HepG2 (cell line): ENCODE data around the gene SLC22A4. TPM values are rescaled to one million over a fixed set of nuclear protein-coding genes. Genes with fewer than 3 reads are reported as not detected.

Experiments
- ATAC-seq: fragments of 200-7000 bp; cut with Tn5 transposase; 3 replicates; pipeline ENCODE4 v1.9.1; 2020; ENCODE audit warnings: mild to moderate bottlenecking, moderate library complexity
- BruUV-seq: library from RNA; stranded (reverse); fragments of 400-500 nt; replicated peaks from 2 replicates; lab custom pipeline; 2021; lab: Mats Ljungman, UMichigan
- CTCF ChIA-PET: fragments of 300-600 bp; formaldehyde crosslinking; extraction: SDS; loops from one replicate; lab custom pipeline; 2021; ENCODE audit warnings: low total read pairs, inconsistent platforms, low intra/inter-chr PET ratio; lab: Yijun Ruan, JAX
- POLR2A ChIA-PET: fragments of 350-600 bp; sonication (Branson Sonifier 250); formaldehyde crosslinking; loops from one replicate; lab custom pipeline; 2020; ENCODE audit warnings: antibody characterized with exemption, inconsistent platforms; lab: Yijun Ruan, JAX
- DNase-seq: peaks from one replicate; pipeline ENCODE4 v3.0.0-alpha.2; 2015; ENCODE audit warnings: low spot score
- FAIRE-seq: peaks from 3 replicates; lab custom pipeline; 2011; peaks lifted over from hg19 to GRCh38; lab: Jason Lieb, UNC
- H2AFZ ChIP-seq: one replicate; pipeline ENCODE4 v1.6.1; 2011; ENCODE audit warnings: low read length, inconsistent platforms
- H3K27ac ChIP-seq: fragments of 300-600 bp; 3 replicates; pipeline ENCODE4 v1.8.0; 2011; ENCODE audit warnings: mixed run types, mild to moderate bottlenecking, mixed read lengths, low read length, inconsistent platforms; ENCODE audit not compliant: insufficient read depth; ENCODE audit errors: extremely low read length
- H3K27me3 ChIP-seq, 2 experiments: fragments of 200-600 bp in 1 of 2; 2 replicates in 1 of 2; 3 replicates in 1 of 2; pipeline versions ENCODE4 v1.6.0 to v1.8.0; 2011; ENCODE audit warnings: low read length in 2 of 2, mild to moderate bottlenecking in 2 of 2, moderate library complexity in 2 of 2, inconsistent platforms in 1 of 2; ENCODE audit not compliant: insufficient read depth in 2 of 2, control insufficient read depth in 1 of 2
- H3K36me3 ChIP-seq, 2 experiments: fragments of 200-600 bp in 1 of 2; replicated peaks in 1 of 2; 2 replicates in 1 of 2; 3 replicates in 1 of 2; pipeline versions ENCODE4 v1.5.1 to v1.8.0; 2011; ENCODE audit warnings: low read length in 2 of 2, inconsistent platforms in 1 of 2; ENCODE audit not compliant: insufficient read depth in 2 of 2, control insufficient read depth in 1 of 2
- H3K4me1 ChIP-seq: 2 replicates; pipeline ENCODE4 v1.5.1; 2012; ENCODE audit warnings: low read length, inconsistent platforms; ENCODE audit not compliant: insufficient read depth
- H3K4me2 ChIP-seq: 2 replicates; pipeline ENCODE4 v1.6.0; 2011; ENCODE audit warnings: low read depth, low read length, inconsistent platforms
- H3K4me3 ChIP-seq, 3 experiments: fragments of 200-600 bp in 1 of 3; sonication (generic), shearing (Covaris generic) in 1 of 3; replicated peaks in 1 of 3; 2 replicates each; pipeline ENCODE4 v1.5.1; 2011 to 2016; ENCODE audit warnings: low read length in 3 of 3, inconsistent platforms in 2 of 3, low read depth in 2 of 3, mild to moderate bottlenecking in 2 of 3, control low read depth in 1 of 3, mixed read lengths in 1 of 3; ENCODE audit not compliant: insufficient read depth in 1 of 3
- H3K79me2 ChIP-seq: one replicate; pipeline ENCODE4 v1.6.1; 2011; ENCODE audit warnings: low read length, inconsistent platforms; ENCODE audit not compliant: insufficient read depth
- H3K9ac ChIP-seq: 2 replicates; pipeline ENCODE4 v1.6.0; 2011; ENCODE audit warnings: mild to moderate bottlenecking, low read depth, low read length, inconsistent platforms; ENCODE audit not compliant: insufficient read depth
- H3K9me3 ChIP-seq: 2 replicates; pipeline ENCODE4 v1.5.1; 2012; ENCODE audit warnings: mild to moderate bottlenecking, low read length
- H4K20me1 ChIP-seq: 2 replicates; pipeline ENCODE4 v1.6.0; 2011; ENCODE audit warnings: inconsistent platforms, mild to moderate bottlenecking, low read length, moderate library complexity; ENCODE audit not compliant: insufficient read depth
- AHR ChIP-seq: IDR thresholded peaks from 2 replicates; pipeline ENCODE4 v1.6.1; 2018; ENCODE audit warnings: missing genetic modification reagents, missing compliant biosample characterization
- ATAD3A ChIP-seq: sonication (generic); formaldehyde crosslinking; IDR thresholded peaks from 2 replicates; pipeline ENCODE4 v1.4.0; 2020; ENCODE audit warnings: missing genetic modification reagents
- CTCF ChIP-seq: sonication (generic); formaldehyde crosslinking; IDR thresholded peaks from 2 replicates; pipeline ENCODE4 v1.5.0; 2020; ENCODE audit warnings: mild to moderate bottlenecking, missing genetic modification reagents, moderate library complexity
- MAX ChIP-seq: IDR thresholded peaks from 2 replicates; pipeline ENCODE4 v1.6.1; 2012; ENCODE audit warnings: inconsistent platforms
- MAZ ChIP-seq, 2 experiments: sonication (generic) in 1 of 2; formaldehyde crosslinking in 1 of 2; IDR thresholded peaks; 2 replicates each; pipeline versions ENCODE4 v1.5.0 to v1.6.1; 2012 to 2020; ENCODE audit warnings: low read depth in 2 of 2, mild to moderate bottlenecking in 2 of 2, borderline replicate concordance in 1 of 2, improper control_type of control experiment in 1 of 2, low read length in 1 of 2, missing genetic modification reagents in 1 of 2, moderate library complexity in 1 of 2
- NFKBIZ ChIP-seq: IDR thresholded peaks from 2 replicates; pipeline ENCODE4 v1.6.1; 2018; ENCODE audit warnings: missing genetic modification reagents, missing compliant biosample characterization
- RNF2 ChIP-seq: fragments of 450-650 bp; conservative IDR thresholded peaks from 2 replicates; pipeline ENCODE4 v1.6.1; 2016; ENCODE audit warnings: low read depth
- SMC3 ChIP-seq: IDR thresholded peaks from 2 replicates; pipeline ENCODE4 v1.6.1; 2011; ENCODE audit warnings: low read length, improper control_type of control experiment
- ZNF414 ChIP-seq: sonication (generic); formaldehyde crosslinking; IDR thresholded peaks from 2 replicates; pipeline ENCODE4 v1.5.0; 2020; ENCODE audit warnings: missing genetic modification reagents
- ZNF687 ChIP-seq: sonication (generic); formaldehyde crosslinking; IDR thresholded peaks from 2 replicates; pipeline ENCODE4 v1.5.1; 2020; ENCODE audit warnings: mild to moderate bottlenecking, missing genetic modification reagents, moderate library complexity
- WGBS: methylation state at CpG from one replicate; pipeline ENCODE4 v1.1.6; 2017; ENCODE audit warnings: low lambda C conversion rate; 5-methylcytosine and 5-hydroxymethylcytosine counted together
- in situ Hi-C: cut with HindIII; loops from 2 replicates; pipeline ENCODE4 v1.10.0; 2017; ENCODE audit warnings: low pct_unique_long_range_greater_than_20kb; ENCODE audit not compliant: extremely low pct_ligation_motif_present
- intact Hi-C: fragments of 100-400 bp; cut with micrococcal nuclease; formaldehyde crosslinking; loops from one replicate; pipeline ENCODE4 v1.10.0; 2022; ENCODE audit not compliant: unreplicated experiment
- polyA plus RNA-seq, 8 experiments: library from polyadenylated mRNA; depleted of rRNA in 3 of 8; stranded (reverse) in 7 of 8; unstranded in 1 of 8; fragments of >200 nt; fragmentation: Illumina TruSeq in 4 of 8; extraction: Trizol in 4 of 8; gene quantifications; 2 replicates each; pipeline versions ENCODE4 v1.2.1 to v1.2.3, GENCODE V29; 2011 to 2016; ENCODE audit warnings: low read depth in 4 of 8, missing spikeins in 1 of 8, mixed read lengths in 1 of 8; ENCODE audit not compliant: insufficient read depth in 1 of 8
- total RNA-seq, 5 experiments: library from RNA; depleted of rRNA; stranded (reverse); fragments of >200 nt; fragmentation: Illumina TruSeq; extraction: Trizol; gene quantifications; 2 replicates each; pipeline ENCODE4 v1.2.3, GENCODE V29; 2016; ENCODE audit warnings: low read depth in 1 of 5

SLC22A4 gene
- total and polyA plus RNA-seq, 2 of the 13 experiments (the other 11 are each of a cell fraction or from before 2014, with no cell fraction given): 0.33 to 0.62 TPM

GRCh38 chr5:132384506-132385050 lies 90.4 kb downstream of the SLC22A4 start (continued):
- TF ChIP-seq CTCF (CRISPR knock-in tag): no peak

- in situ Hi-C loops: loop anchor here (10.0 to 25.0 kb wide), 2 partner anchors 109 to 277 kb away; partner anchors contain the start of genes IL13, IL4 and IRF1
- no peak overlapping the region for H3K27ac ChIP-seq
- no peak overlapping the region for H3K4me2 ChIP-seq
- TF ChIP-seq ATAD3A (CRISPR knock-in tag) (no peak), AHR (CRISPR knock-in tag) (no peak), ZNF687 (CRISPR knock-in tag) (peak; percentile 45), NFKBIZ (CRISPR knock-in tag) (no peak), RNF2 (no peak), MAZ (IDR thresholded peaks at IDR 0.05; ENCODE audit: borderline replicate concordance, low read depth, low read length) (no peak), MAZ (CRISPR knock-in tag; IDR thresholded peaks at IDR 0.05; ENCODE audit: low read depth) (no peak), CTCF (CRISPR knock-in tag) (peak; percentile 75), ZNF414 (CRISPR knock-in tag) (no peak), SMC3 (peak; percentile 59), MAX (0 out of 2 replicates have a peak, but pooled peaks have one; percentile 15)
These were observed 91.3 kb downstream of the SLC22A4 start for GRCh38 chr5:132385326-132386105.

More at GRCh38 chr5:132385326-132386105, 91.3 kb downstream of the SLC22A4 start:
- Histone ChIP-seq H2AFZ (no peak overlapping the region), H3K36me3 (peaks cover 1 to 6% of the 10 kb centered on the region in 2 experiments; a peak in 3 of 5 replicates), H3K9me3 (no peaks in the 10 kb centered on the region), H3K4me1 (peaks cover 47% of the 10 kb centered on the region), H3K4me3 (no peak overlapping the region), H3K9ac (no peak overlapping the region), H3K27me3 (no peaks in the 10 kb centered on the region), H4K20me1 (no peaks in the 10 kb centered on the region), H3K79me2 (no peaks in the 10 kb centered on the region)
- CTCF ChIA-PET: interaction anchor here (1.8 to 4.2 kb wide), 4 partner anchors 25 to 292 kb away, joined by 6 to 54 read pairs (median 16); no protein-coding TSS in a partner anchor
- ATAC-seq (peak; percentile 26; the same call in 2 of the 3 replicates), DNase-seq (peak; percentile 52), FAIRE-seq (peak; percentile 63)
- 90% methylated on average over 9 of the region's 9 CpGs for WGBS
- intact Hi-C loops: loop anchor here (1.0 to 5.0 kb wide), 3 partner anchors 25 to 292 kb away; no protein-coding TSS in a partner anchor
- no TSS peak for BruUV-seq
- POLR2A ChIA-PET: interaction anchor here (1.3 kb wide), 1 partner anchor 111 kb away, joined by 3 read pairs; no protein-coding TSS in a partner anchor
